NCI-H345 treated with DMSO at 0.1 percent for 48 hours (cell line): ENCODE data around the gene NAGA.
"Not testable (repeated sequence)": the region's sequence is repeated elsewhere in the genome, so short reads cannot be mapped to it uniquely, and the experiment has no call there.

Experiments
- DNase-seq: peaks from one replicate; lab custom pipeline; 2025; ENCODE audit not compliant: unreplicated experiment; lab: John Stamatoyannopoulos, UW

Gene NAGA

GRCh38 chr22:42070517-42071422 lies at the start of gene NAGA:
Gene NAGA (minus strand): TSS chr22:42070812. CDS start chr22:42070297, 515 bp downstream.
- peak; percentile 83 for DNase-seq

- no peak for DNase-seq
These were observed 46.3 kb upstream of the NAGA start for GRCh38 chr22:42116848-42117424.

GRCh38 chr22:42115420-42115830 lies 44.8 kb upstream of the NAGA start:
- DNase-seq: not testable (repeated sequence)

GRCh38 chr22:42114721-42115120 lies 44.1 kb upstream of the NAGA start:
- no peak for DNase-seq

- DNase-seq: not testable (repeated sequence)
These were observed 42.2 kb upstream of the NAGA start for GRCh38 chr22:42112793-42113192.

DNA sequence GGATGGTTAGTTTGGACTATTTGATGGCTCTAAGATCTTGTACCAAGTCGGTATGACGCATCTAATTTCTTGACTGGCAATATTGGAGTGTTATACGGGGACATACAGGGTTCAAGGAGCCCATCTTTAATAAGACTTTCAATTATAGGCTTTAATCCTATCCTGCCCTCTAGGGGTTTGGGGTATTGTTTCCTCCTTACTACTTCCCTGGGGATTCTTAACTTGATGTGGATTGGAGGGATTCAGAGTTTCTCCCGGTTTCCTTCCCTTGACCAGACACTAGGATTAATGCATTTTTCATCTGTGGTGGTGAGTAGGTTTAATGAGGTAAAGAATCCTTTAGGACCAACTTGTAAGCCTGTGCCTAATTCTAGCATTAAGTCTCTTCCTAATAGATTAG lies 41.2 kb upstream of the NAGA start:
- DNase-seq: no peak

DNA sequence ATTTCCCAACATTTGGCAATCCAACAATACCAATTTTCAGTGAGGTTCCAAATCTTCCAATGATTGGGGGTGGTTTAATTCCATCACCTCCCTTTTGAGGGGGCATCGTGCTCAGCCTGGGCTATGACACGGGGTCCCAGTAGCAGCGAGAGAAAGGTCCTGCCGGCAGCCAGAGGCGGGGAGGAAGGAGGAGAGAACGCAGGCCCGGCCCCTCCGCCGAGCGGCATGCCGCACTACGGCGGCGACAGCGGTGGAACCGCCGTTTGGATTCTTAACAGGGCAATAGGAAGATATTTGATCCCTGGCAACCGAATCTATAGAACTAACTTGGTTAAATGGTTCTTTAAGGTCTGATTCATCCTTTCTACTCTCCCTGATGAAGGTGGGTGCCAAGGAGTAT lies 38.2 kb upstream of the NAGA start:
- no peak for DNase-seq

DNA sequence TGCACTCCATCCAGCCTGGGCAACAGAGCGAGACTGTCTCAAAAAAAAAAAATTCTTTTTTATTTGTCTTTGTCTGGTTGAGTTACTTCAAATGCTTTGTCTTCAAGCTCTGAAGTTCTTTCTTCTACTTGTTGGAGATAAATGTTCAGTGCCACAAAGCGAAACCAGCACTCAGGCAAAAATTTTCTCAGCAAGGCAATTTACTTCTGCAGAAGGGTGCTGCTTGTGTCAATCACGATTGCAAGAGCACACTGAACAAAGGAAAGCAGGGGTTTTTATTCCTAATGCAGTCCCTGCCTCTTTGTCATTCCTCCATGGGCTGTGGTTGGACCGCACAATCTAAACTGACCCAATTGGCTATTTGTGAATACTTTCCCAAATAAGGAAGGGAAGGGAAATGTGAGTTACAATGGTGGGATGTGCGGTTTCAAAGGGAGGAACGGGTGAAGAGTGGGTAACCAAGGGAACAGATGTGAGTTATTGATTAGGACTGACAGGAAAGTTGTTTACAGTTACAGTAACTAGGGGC lies 33.8 kb upstream of the NAGA start:
- not testable (repeated sequence) for DNase-seq

DNA sequence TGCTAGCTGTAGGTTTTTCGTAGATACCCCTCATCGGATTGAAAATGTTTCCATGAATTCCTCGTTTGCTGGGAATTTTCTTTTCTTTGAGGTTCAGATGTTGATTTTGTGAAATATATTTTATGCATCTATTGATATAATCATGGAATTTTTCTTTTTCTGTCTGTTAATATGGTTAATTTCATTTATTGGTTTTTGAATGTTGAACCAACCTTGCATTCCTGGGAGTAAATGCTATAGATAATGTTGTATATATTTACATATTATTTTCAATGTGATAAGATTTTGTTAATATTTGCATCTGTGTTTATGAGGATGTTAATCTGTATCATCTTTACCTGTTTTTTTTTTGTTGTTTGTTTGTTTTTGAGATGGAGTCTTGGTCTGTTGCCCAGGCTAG lies 30.6 kb upstream of the NAGA start:
- DNase-seq: no peak

DNA sequence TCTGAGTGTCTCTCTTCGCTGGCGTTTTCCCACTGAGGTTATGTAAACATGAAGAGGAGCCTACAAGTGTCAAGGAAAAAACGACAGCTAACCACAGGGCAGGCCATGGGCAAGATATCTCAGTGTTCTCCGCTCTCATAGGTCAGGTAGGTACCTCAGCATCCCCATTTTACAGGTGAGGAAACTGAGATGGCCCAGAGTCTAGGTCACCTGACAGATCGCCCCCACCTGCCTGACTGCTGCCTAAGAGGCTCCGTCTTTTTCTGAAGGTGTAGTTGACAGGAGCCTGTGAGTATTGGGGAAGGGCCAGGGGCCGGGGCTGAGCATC lies 20.8 kb upstream of the NAGA start:
- no peak for DNase-seq

DNA sequence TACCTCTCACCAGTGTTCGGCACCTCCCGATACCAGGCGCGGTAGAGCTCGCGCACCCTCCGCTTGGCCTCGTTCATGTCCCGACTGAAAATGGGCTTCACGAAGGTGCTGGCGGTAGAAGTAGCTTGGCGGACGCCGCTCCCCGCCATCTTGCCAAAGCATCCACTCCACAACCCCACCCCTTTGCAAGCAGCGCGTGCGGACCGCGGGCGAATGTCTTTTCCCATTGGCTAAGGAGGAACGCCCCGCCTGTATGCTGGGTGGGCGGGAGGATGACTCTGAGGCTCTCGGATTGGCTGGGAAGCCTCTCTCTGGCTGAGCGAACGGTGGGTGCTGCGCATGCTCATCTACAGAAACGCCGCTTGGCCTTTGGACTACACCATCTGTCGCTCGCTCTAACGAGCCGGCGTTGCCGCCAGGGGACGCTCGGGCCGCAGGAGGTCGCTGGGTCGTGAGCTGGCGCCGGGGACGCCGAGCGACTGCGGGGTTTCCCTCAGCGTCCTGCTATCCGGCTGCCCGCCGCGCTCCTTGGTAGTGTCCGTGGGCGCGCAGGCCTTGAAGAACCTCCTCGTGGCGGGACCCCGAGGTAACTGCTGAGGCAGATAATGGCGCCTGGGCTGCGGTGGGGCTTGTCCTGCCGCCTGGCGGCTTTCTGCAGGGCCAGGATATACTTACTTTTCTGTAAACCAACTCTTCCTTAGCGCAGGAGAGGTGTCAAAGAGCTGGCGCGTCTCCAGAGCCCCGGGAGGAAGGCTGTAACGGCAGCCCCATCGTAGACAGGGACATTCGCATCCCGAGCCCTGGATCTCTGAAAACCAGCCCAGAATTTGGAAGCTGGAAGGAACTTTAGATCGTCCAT lies 20.2 kb upstream of the NAGA start, which contains the start of gene NDUFA6:
NDUFA6 (minus strand) TSS at position 177 of the 859 bp plus-strand sequence; CDS start at position 149, 28 bp downstream.
- DNase-seq: peak; percentile 92

- DNase-seq: no peak
These were observed 15.4 kb upstream of the NAGA start for GRCh38 chr22:42086051-42086450.

- no peak for DNase-seq
These were observed 14.3 kb upstream of the NAGA start for GRCh38 chr22:42084874-42085273.

DNA sequence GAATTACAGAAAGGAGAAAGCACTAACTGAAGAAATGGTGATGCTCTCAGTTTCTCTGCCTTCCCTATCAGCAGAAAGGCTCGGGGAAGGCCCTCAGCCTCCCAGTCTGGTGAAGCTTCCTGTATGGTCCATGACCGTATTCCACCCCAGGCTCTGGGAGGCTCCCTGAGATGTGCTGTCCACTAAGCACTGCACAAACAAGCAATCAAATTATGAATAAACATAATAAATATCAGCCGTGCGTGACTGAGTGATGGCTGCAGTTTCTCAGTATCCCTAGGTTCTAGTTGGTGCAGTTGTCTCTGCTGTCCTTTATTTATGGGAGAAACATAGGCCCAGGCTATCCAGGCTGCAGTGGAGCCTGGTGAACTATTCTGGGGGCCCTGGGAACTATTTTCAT lies 12.5 kb upstream of the NAGA start:
- DNase-seq: no peak

DNA sequence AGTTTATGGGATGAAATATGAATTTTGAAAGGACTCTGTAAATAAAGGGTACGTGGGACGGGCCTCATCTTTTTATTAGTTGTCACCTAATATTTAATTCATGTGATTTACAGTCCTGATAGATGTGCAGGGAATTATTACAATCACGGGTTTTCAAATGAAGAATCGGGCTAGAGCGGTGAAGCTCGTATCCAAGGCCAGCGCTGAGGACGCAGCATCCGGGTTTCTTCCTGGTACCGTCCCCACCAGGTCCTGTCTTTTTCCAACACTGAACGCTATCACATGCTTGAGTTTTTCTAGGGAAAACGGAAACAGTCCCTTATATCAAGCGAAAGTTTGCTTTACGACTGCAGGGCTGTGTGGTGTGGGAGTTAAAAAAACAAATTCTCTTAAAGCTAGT lies 9.7 kb upstream of the NAGA start:
- no peak for DNase-seq

GRCh38 chr22:42079319-42080251 lies 9.0 kb upstream of the NAGA start, which contains the start of gene SMDT1:
Gene SMDT1 (plus strand): TSS chr22:42079700. CDS start chr22:42079769, 69 bp downstream.
- DNase-seq: peak; percentile 86

GRCh38 chr22:42078469-42079318 lies 8.1 kb upstream of the NAGA start:
- DNase-seq: no peak

GRCh38 chr22:42077486-42078125 lies 7.0 kb upstream of the NAGA start:
- no peak for DNase-seq
